Hematopoietic multipotent progenitor cell treated with erythropoietin and hydrocortisone succinate and interleukin-3 and kit ligand, for 6 days (in vitro differentiated cells): Measurements from ENCODE around the gene HHEX.
A peak's percentile ranks its signal among the peaks of the same experiment; 100 is the strongest.

Experiments used
- DNase-seq: peaks from one replicate; pipeline ENCODE4 v3.0.0-alpha.2; 2015

Gene HHEX

GRCh38 chr10:92693534-92693893, 3.8 kb downstream of the HHEX start:
- no peak for DNase-seq

GRCh38 chr10:92695679-92696605, 6.2 kb downstream of the HHEX start:
- DNase-seq: no peak

GRCh38 chr10:92696606-92697383, 7.0 kb downstream of the HHEX start:
- DNase-seq: peak; percentile 27

- DNase-seq: peak; percentile 36
These were observed 8.1 kb downstream of the HHEX start for GRCh38 chr10:92697663-92698511.

GRCh38 chr10:92699193-92699517, 9.4 kb downstream of the HHEX start:
- DNase-seq: peak; percentile 20

- DNase-seq: peak; percentile 75
These were observed 10.0 kb downstream of the HHEX start for GRCh38 chr10:92699518-92700381.

- peak; percentile 58 for DNase-seq
These were observed 12.7 kb downstream of the HHEX start for GRCh38 chr10:92702301-92702916.

- no peak for DNase-seq
These were observed 22.5 kb downstream of the HHEX start for GRCh38 chr10:92712016-92712889.

- no peak for DNase-seq
These were observed 24.5 kb downstream of the HHEX start for GRCh38 chr10:92714152-92714845.

GRCh38 chr10:92714872-92715271, 25.1 kb downstream of the HHEX start:
- no peak for DNase-seq

GRCh38 chr10:92719991-92720830, 30.5 kb downstream of the HHEX start:
- no peak for DNase-seq

- DNase-seq: no peak
These were observed 31.0 kb downstream of the HHEX start for GRCh38 chr10:92720831-92721165.

- no peak for DNase-seq
These were observed 32.6 kb downstream of the HHEX start for GRCh38 chr10:92722349-92722748.

- DNase-seq: no peak
These were observed 37.4 kb downstream of the HHEX start for GRCh38 chr10:92727141-92727540.

GRCh38 chr10:92727550-92727949, 37.8 kb downstream of the HHEX start:
- DNase-seq: no peak

GRCh38 chr10:92729886-92730285, 40.1 kb downstream of the HHEX start:
- DNase-seq: no peak

- no peak for DNase-seq
These were observed 43.2 kb downstream of the HHEX start for GRCh38 chr10:92732958-92733357.

GRCh38 chr10:92734301-92734700, 44.5 kb downstream of the HHEX start:
- peak; percentile 80 for DNase-seq

GRCh38 chr10:92735938-92736337, 46.2 kb downstream of the HHEX start:
- DNase-seq: no peak
